Activated naive CD4-positive, alpha-beta T cell treated with anti-CD3 and anti-CD28 coated beads, Interleukin-2, amount 50 U/mL, for 24 hours (primary cell): ENCODE measurements around the gene COL27A1.

Experiments used
- H3K27ac Mint-ChIP-seq: one replicate; pipeline ENCODE4 v1.8.0; 2021; ENCODE audit warnings: mild to moderate bottlenecking, mixed read lengths
- H3K27me3 Mint-ChIP-seq: one replicate; pipeline ENCODE4 v1.8.0; 2021; ENCODE audit warnings: mixed read lengths
- H3K36me3 Mint-ChIP-seq: one replicate; pipeline ENCODE4 v1.8.0; 2021; ENCODE audit warnings: mixed read lengths
- H3K4me1 Mint-ChIP-seq: one replicate; pipeline ENCODE4 v1.8.0; 2021; ENCODE audit warnings: mixed read lengths
- H3K4me3 Mint-ChIP-seq: one replicate; pipeline ENCODE4 v1.8.0; 2021; ENCODE audit warnings: mild to moderate bottlenecking, mixed read lengths
- H3K9me3 Mint-ChIP-seq: one replicate; pipeline ENCODE4 v1.8.0; 2021; ENCODE audit warnings: mixed read lengths

The COL27A1 gene

GRCh38 chr9:114240647-114241558, 85.6 kb downstream of the COL27A1 start:
- no peaks in the 10 kb centered on the region for H3K36me3 Mint-ChIP-seq
- H3K4me1 Mint-ChIP-seq, result no peaks in the 10 kb centered on the region
- H3K27ac Mint-ChIP-seq, result no peak overlapping the region
- no peaks in the 10 kb centered on the region for H3K9me3 Mint-ChIP-seq
- no peaks in the 10 kb centered on the region for H3K27me3 Mint-ChIP-seq
- no peak overlapping the region for H3K4me3 Mint-ChIP-seq

GRCh38 chr9:114242837-114243236, 87.5 kb downstream of the COL27A1 start:
- Mint-ChIP-seq H3K4me3 (no peak overlapping the region), H3K36me3 (no peaks in the 10 kb centered on the region), H3K27ac (no peak overlapping the region), H3K27me3 (no peaks in the 10 kb centered on the region), H3K4me1 (no peaks in the 10 kb centered on the region), H3K9me3 (no peaks in the 10 kb centered on the region)

GRCh38 chr9:114243240-114243639, 87.9 kb downstream of the COL27A1 start:
- Mint-ChIP-seq H3K4me3 (no peak overlapping the region), H3K27ac (no peak overlapping the region), H3K4me1 (no peaks in the 10 kb centered on the region), H3K36me3 (no peaks in the 10 kb centered on the region), H3K9me3 (no peaks in the 10 kb centered on the region), H3K27me3 (no peaks in the 10 kb centered on the region)

GRCh38 chr9:114244570-114244969, 89.2 kb downstream of the COL27A1 start:
- Mint-ChIP-seq H3K36me3 (no peaks in the 10 kb centered on the region), H3K9me3 (no peaks in the 10 kb centered on the region), H3K4me3 (no peak overlapping the region), H3K27ac (no peak overlapping the region), H3K27me3 (no peaks in the 10 kb centered on the region), H3K4me1 (no peaks in the 10 kb centered on the region)

- Mint-ChIP-seq H3K36me3 (no peaks in the 10 kb centered on the region), H3K27ac (no peak overlapping the region), H3K9me3 (no peaks in the 10 kb centered on the region), H3K4me1 (no peaks in the 10 kb centered on the region), H3K27me3 (no peaks in the 10 kb centered on the region), H3K4me3 (no peak overlapping the region)
Measured at GRCh38 chr9:114246558-114246957, 91.2 kb downstream of the COL27A1 start.

GRCh38 chr9:114247077-114247476, 91.7 kb downstream of the COL27A1 start:
- Mint-ChIP-seq H3K4me3 (no peak overlapping the region), H3K4me1 (no peaks in the 10 kb centered on the region), H3K27ac (no peak overlapping the region), H3K27me3 (no peaks in the 10 kb centered on the region), H3K36me3 (no peaks in the 10 kb centered on the region), H3K9me3 (no peaks in the 10 kb centered on the region)

GRCh38 chr9:114247491-114247890, 92.2 kb downstream of the COL27A1 start:
- Mint-ChIP-seq H3K27ac (no peak overlapping the region), H3K36me3 (no peaks in the 10 kb centered on the region), H3K27me3 (no peaks in the 10 kb centered on the region), H3K4me1 (no peaks in the 10 kb centered on the region), H3K4me3 (no peak overlapping the region), H3K9me3 (no peaks in the 10 kb centered on the region)

- Mint-ChIP-seq H3K4me1 (no peaks in the 10 kb centered on the region), H3K9me3 (no peaks in the 10 kb centered on the region)
Measured at GRCh38 chr9:114248299-114248707, 93.0 kb downstream of the COL27A1 start.

GRCh38 chr9:114249424-114250234, 94.3 kb downstream of the COL27A1 start:
- no peaks in the 10 kb centered on the region for H3K4me1 Mint-ChIP-seq
- H3K27me3 Mint-ChIP-seq, result no peaks in the 10 kb centered on the region
- no peaks in the 10 kb centered on the region for H3K9me3 Mint-ChIP-seq
- H3K4me3 Mint-ChIP-seq, result no peak overlapping the region
- no peak overlapping the region for H3K27ac Mint-ChIP-seq
- no peaks in the 10 kb centered on the region for H3K36me3 Mint-ChIP-seq

More at GRCh38 chr9:114248299-114248707, 93.0 kb downstream of the COL27A1 start:
- no peaks in the 10 kb centered on the region for H3K27me3 Mint-ChIP-seq
- H3K4me3 Mint-ChIP-seq, result no peak overlapping the region
- no peaks in the 10 kb centered on the region for H3K36me3 Mint-ChIP-seq
- no peak overlapping the region for H3K27ac Mint-ChIP-seq

GRCh38 chr9:114250235-114250568, 94.9 kb downstream of the COL27A1 start:
- no peak overlapping the region for H3K27ac Mint-ChIP-seq
- H3K36me3 Mint-ChIP-seq, result no peaks in the 10 kb centered on the region
- H3K4me3 Mint-ChIP-seq, result no peak overlapping the region
- H3K9me3 Mint-ChIP-seq, result no peaks in the 10 kb centered on the region
- no peaks in the 10 kb centered on the region for H3K27me3 Mint-ChIP-seq
- no peaks in the 10 kb centered on the region for H3K4me1 Mint-ChIP-seq

GRCh38 chr9:114250648-114251047, 95.3 kb downstream of the COL27A1 start:
- H3K4me3 Mint-ChIP-seq, result no peak overlapping the region
- H3K9me3 Mint-ChIP-seq, result no peaks in the 10 kb centered on the region
- H3K36me3 Mint-ChIP-seq, result no peaks in the 10 kb centered on the region
- H3K27me3 Mint-ChIP-seq, result no peaks in the 10 kb centered on the region
- no peaks in the 10 kb centered on the region for H3K4me1 Mint-ChIP-seq
- no peak overlapping the region for H3K27ac Mint-ChIP-seq

GRCh38 chr9:114252394-114252793, 97.1 kb downstream of the COL27A1 start:
- Mint-ChIP-seq H3K27me3 (no peaks in the 10 kb centered on the region), H3K9me3 (no peaks in the 10 kb centered on the region), H3K36me3 (no peaks in the 10 kb centered on the region), H3K4me1 (no peaks in the 10 kb centered on the region), H3K4me3 (no peak overlapping the region), H3K27ac (no peak overlapping the region)

GRCh38 chr9:114256827-114257328, 101.5 kb downstream of the COL27A1 start:
- H3K27me3 Mint-ChIP-seq, result no peaks in the 10 kb centered on the region
- no peaks in the 10 kb centered on the region for H3K4me1 Mint-ChIP-seq
- H3K36me3 Mint-ChIP-seq, result no peaks in the 10 kb centered on the region
- no peak overlapping the region for H3K4me3 Mint-ChIP-seq
- H3K27ac Mint-ChIP-seq, result no peak overlapping the region
- no peaks in the 10 kb centered on the region for H3K9me3 Mint-ChIP-seq

- Mint-ChIP-seq H3K9me3 (no peaks in the 10 kb centered on the region), H3K36me3 (no peaks in the 10 kb centered on the region), H3K4me3 (no peak overlapping the region), H3K27ac (no peak overlapping the region), H3K27me3 (no peaks in the 10 kb centered on the region), H3K4me1 (no peaks in the 10 kb centered on the region)
Measured at GRCh38 chr9:114258218-114258617, 102.9 kb downstream of the COL27A1 start.

- Mint-ChIP-seq H3K4me3 (no peak overlapping the region), H3K9me3 (no peaks in the 10 kb centered on the region), H3K27ac (no peak overlapping the region), H3K36me3 (no peaks in the 10 kb centered on the region), H3K27me3 (no peaks in the 10 kb centered on the region), H3K4me1 (no peaks in the 10 kb centered on the region)
Measured at GRCh38 chr9:114258866-114259797, 103.8 kb downstream of the COL27A1 start.
